H1 (cell line): ENCODE measurements around the gene GFOD1. TPM values are rescaled to one million over a fixed set of nuclear protein-coding genes. Genes with fewer than 3 reads are reported as not detected.

Source experiments
- CTCF ChIA-PET: fragments of 300-600 bp; sonication (Branson Sonifier 250); formaldehyde crosslinking; loops from one replicate; lab custom pipeline; 2021; ENCODE audit not compliant: partially characterized antibody; lab: Charles Lee
- POLR2A ChIA-PET: fragments of 300-600 bp; sonication (Branson Sonifier 250); formaldehyde crosslinking; loops from one replicate; lab custom pipeline; 2021; ENCODE audit warnings: inconsistent platforms; ENCODE audit not compliant: partially characterized antibody; lab: Charles Lee
- DNase-seq, 2 experiments: peaks; one replicate each; pipeline versions ENCODE4 v3.0.0 to v3.0.0-alpha.2; 2010 to 2022; ENCODE audit warnings: low spot score in 2 of 2, low read depth in 1 of 2, mixed read lengths in 1 of 2
- FAIRE-seq: peaks from 2 replicates; lab custom pipeline; 2011; peaks lifted over from hg19 to GRCh38; lab: Jason Lieb, UNC
- H2AFZ ChIP-seq: 2 replicates; pipeline ENCODE4 v1.8.1; 2012; ENCODE audit warnings: low read length, inconsistent platforms
- H2AK5ac ChIP-seq: 2 replicates; pipeline ENCODE4 v1.6.1; 2013; ENCODE audit warnings: low read depth, low read length
- H2BK120ac ChIP-seq: replicated peaks from 2 replicates; pipeline ENCODE3; 2013; ENCODE audit warnings: low read depth, low read length, inconsistent platforms
- H2BK12ac ChIP-seq: 2 replicates; pipeline ENCODE4 v1.6.1; 2013; ENCODE audit warnings: low read depth, low read length
- H2BK15ac ChIP-seq: 2 replicates; pipeline ENCODE4 v1.6.1; 2013; ENCODE audit warnings: low read length
- H2BK20ac ChIP-seq: 2 replicates; pipeline ENCODE4 v1.6.1; 2013; ENCODE audit warnings: low read length
- H2BK5ac ChIP-seq: 2 replicates; pipeline ENCODE4 v1.6.1; 2013; ENCODE audit warnings: low read depth, low read length
- H3K14ac ChIP-seq: 2 replicates; pipeline ENCODE4 v1.6.1; 2013; ENCODE audit warnings: inconsistent platforms; ENCODE audit not compliant: insufficient read length
- H3K18ac ChIP-seq: 2 replicates; pipeline ENCODE4 v1.6.1; 2013; ENCODE audit warnings: low read length; ENCODE audit errors: extremely low read depth
- H3K23ac ChIP-seq: 2 replicates; pipeline ENCODE4 v1.6.1; 2013; ENCODE audit warnings: inconsistent platforms; ENCODE audit not compliant: insufficient read length
- H3K23me2 ChIP-seq: 2 replicates; pipeline ENCODE4 v1.6.1; 2013; ENCODE audit warnings: low read depth, low read length
- H3K27ac ChIP-seq: 2 replicates; pipeline ENCODE4 v1.6.1; 2011; ENCODE audit warnings: low read depth, low read length, inconsistent platforms
- H3K27me3 ChIP-seq, 4 experiments: replicated peaks in 1 of 4; 1 replicate in 1 of 4; 2 replicates in 3 of 4; pipeline versions ENCODE4 v1.6.1 to v1.8.1; 2011 to 2013; ENCODE audit warnings: low read length in 3 of 4, mild to moderate bottlenecking in 3 of 4, inconsistent platforms in 2 of 4, mixed read lengths in 2 of 4, moderate library complexity in 1 of 4; ENCODE audit not compliant: control insufficient read depth in 3 of 4, insufficient read depth in 3 of 4; ENCODE audit errors: extremely low read depth in 1 of 4
- H3K36me3 ChIP-seq, 4 experiments: 2 replicates each; pipeline versions ENCODE4 v1.6.1 to v1.8.1; 2011 to 2013; ENCODE audit warnings: mild to moderate bottlenecking in 4 of 4, low read length in 3 of 4, moderate library complexity in 2 of 4, control low read depth in 1 of 4, inconsistent platforms in 1 of 4; ENCODE audit not compliant: insufficient read depth in 4 of 4, control insufficient read depth in 2 of 4
- H3K4ac ChIP-seq: replicated peaks from 2 replicates; pipeline ENCODE3; 2013; ENCODE audit warnings: low read length, low read depth, mixed read lengths, inconsistent platforms; ENCODE audit not compliant: insufficient read length
- H3K4me1 ChIP-seq, 4 experiments: replicated peaks in 1 of 4; 1 replicate in 1 of 4; 2 replicates in 3 of 4; pipeline versions ENCODE4 v1.6.1 to v1.8.1; 2011 to 2013; ENCODE audit warnings: low read length in 3 of 4, inconsistent platforms in 2 of 4, mixed read lengths in 1 of 4; ENCODE audit not compliant: insufficient read depth in 4 of 4, control insufficient read depth in 3 of 4
- H3K4me2 ChIP-seq, 2 experiments: 2 replicates each; pipeline versions ENCODE4 v1.6.1 to v1.8.1; 2011 to 2013; ENCODE audit warnings: low read depth in 2 of 2, low read length in 2 of 2, control low read depth in 1 of 2, inconsistent platforms in 1 of 2, mild to moderate bottlenecking in 1 of 2; ENCODE audit not compliant: insufficient read depth in 1 of 2
- H3K4me3 ChIP-seq, 4 experiments: fragments of 200-600, 300-600 bp in 1 of 4; sonication (generic), shearing (Covaris generic), sonication (Bioruptor Twin) in 1 of 4; 2 replicates each; pipeline versions ENCODE4 v1.5.1 to v1.8.1; 2011 to 2016; ENCODE audit warnings: low read length in 4 of 4, low read depth in 3 of 4, control low read depth in 2 of 4, inconsistent platforms in 2 of 4, mild to moderate bottlenecking in 2 of 4, mixed read lengths in 1 of 4, moderate library complexity in 1 of 4; ENCODE audit not compliant: insufficient read depth in 2 of 4; ENCODE audit errors: extremely low read depth in 1 of 4
- H3K56ac ChIP-seq: replicated peaks from 2 replicates; pipeline ENCODE3; 2013; ENCODE audit warnings: low read depth, mild to moderate bottlenecking, mixed read lengths, low read length, inconsistent platforms; ENCODE audit not compliant: insufficient read length
- H3K79me1 ChIP-seq: 2 replicates; pipeline ENCODE4 v1.6.1; 2013; ENCODE audit warnings: low read depth, low read length, control low read depth
- H3K79me2 ChIP-seq, 2 experiments: 2 replicates each; pipeline versions ENCODE4 v1.6.1 to v1.8.1; 2012 to 2013; ENCODE audit warnings: low read length in 2 of 2, mild to moderate bottlenecking in 2 of 2, inconsistent platforms in 1 of 2; ENCODE audit not compliant: insufficient read depth in 2 of 2, control insufficient read depth in 1 of 2
- H3K9ac ChIP-seq, 4 experiments: replicated peaks in 1 of 4; 1 replicate in 1 of 4; 2 replicates in 3 of 4; pipeline versions ENCODE4 v1.6.1 to v1.8.1; 2011 to 2013; ENCODE audit warnings: low read depth in 3 of 4, low read length in 3 of 4, control low read depth in 2 of 4, mild to moderate bottlenecking in 2 of 4, moderate library complexity in 2 of 4, inconsistent platforms in 1 of 4; ENCODE audit errors: extremely low read depth in 1 of 4
- H3K9me3 ChIP-seq, 2 experiments: 2 replicates each; pipeline versions ENCODE4 v1.6.1 to v1.8.1; 2012 to 2013; ENCODE audit warnings: mild to moderate bottlenecking in 2 of 2, moderate library complexity in 2 of 2, control low read depth in 1 of 2, inconsistent platforms in 1 of 2, low read depth in 1 of 2, low read length in 1 of 2, mixed read lengths in 1 of 2; ENCODE audit not compliant: insufficient read depth in 2 of 2
- H4K20me1 ChIP-seq, 2 experiments: replicated peaks in 1 of 2; 2 replicates each; pipeline versions ENCODE3 to v1.8.1; 2011 to 2013; ENCODE audit warnings: inconsistent platforms in 2 of 2, low read length in 2 of 2, mild to moderate bottlenecking in 1 of 2; ENCODE audit not compliant: insufficient read depth in 2 of 2, control insufficient read depth in 1 of 2
- H4K5ac ChIP-seq: 2 replicates; pipeline ENCODE4 v1.6.1; 2013; ENCODE audit warnings: low read length, low read depth, mixed read lengths, inconsistent platforms; ENCODE audit not compliant: insufficient read length
- H4K8ac ChIP-seq: 2 replicates; pipeline ENCODE4 v1.8.0; 2013; ENCODE audit warnings: mild to moderate bottlenecking, moderate library complexity, low read length, inconsistent platforms; ENCODE audit not compliant: insufficient read depth; ENCODE audit errors: extremely low read depth
- H4K91ac ChIP-seq: replicated peaks from 2 replicates; pipeline ENCODE3; 2013; ENCODE audit warnings: low read length, mixed read lengths, inconsistent platforms; ENCODE audit not compliant: insufficient read length
- FOSL1 ChIP-seq: IDR thresholded peaks from 2 replicates; pipeline ENCODE4 v1.6.1; 2011; ENCODE audit warnings: mild to moderate bottlenecking, low read depth, low read length, moderate library complexity; ENCODE audit not compliant: insufficient read depth
- GABPA ChIP-seq: IDR thresholded peaks from 2 replicates; pipeline ENCODE4 v1.6.1; 2011; ENCODE audit warnings: mild to moderate bottlenecking, low read length, moderate library complexity, borderline replicate concordance; ENCODE audit not compliant: insufficient read depth
- PHF8 ChIP-seq: fragments of 200-600 bp; sonication (generic); conservative IDR thresholded peaks from 2 replicates; pipeline ENCODE4 v1.7.1; 2012; ENCODE audit warnings: low read depth, mild to moderate bottlenecking, inconsistent platforms, low read length, moderate library complexity
- POLR2A ChIP-seq, 2 experiments: IDR thresholded peaks; 1 replicate in 1 of 2; 2 replicates in 1 of 2; pipeline ENCODE4 v1.6.1; 2011; ENCODE audit warnings: low read depth in 2 of 2, low read length in 2 of 2, mild to moderate bottlenecking in 2 of 2; ENCODE audit errors: control extremely low read depth in 1 of 2
- POLR2AphosphoS5 ChIP-seq: IDR thresholded peaks from 2 replicates; pipeline ENCODE4 v1.6.1; 2011; ENCODE audit warnings: low read depth, low read length
- SAP30 ChIP-seq: fragments of 300-600 bp; sonication (generic); IDR thresholded peaks from 2 replicates; pipeline ENCODE4 v1.7.1; 2012; ENCODE audit warnings: low read length, moderate library complexity, mild to moderate bottlenecking, inconsistent platforms; ENCODE audit not compliant: insufficient read depth, insufficient replicate concordance
- TAF1 ChIP-seq: IDR thresholded peaks from 2 replicates; pipeline ENCODE4 v1.6.1; 2011; ENCODE audit warnings: mild to moderate bottlenecking, low read depth, low read length
- TAF7 ChIP-seq: optimal IDR thresholded peaks from 2 replicates; pipeline ENCODE3; 2011; ENCODE audit warnings: low read depth, mild to moderate bottlenecking, inconsistent platforms, low read length, moderate library complexity, borderline replicate concordance
- WGBS, 2 experiments: shearing (Covaris generic) in 1 of 2; methylation state at CpG; one replicate each; pipeline versions ENCODE4 v1.1.6 to v1.1.7; 2013 to 2015; ENCODE audit warnings: low lambda C conversion rate in 2 of 2, mixed read lengths in 2 of 2, inconsistent platforms in 1 of 2, low coverage in 1 of 2, missing lambda C conversion rate in 1 of 2; ENCODE audit not compliant: insufficient replicate concordance in 2 of 2, insufficient coverage in 1 of 2, insufficient read length in 1 of 2; ENCODE audit errors: extremely low coverage in 1 of 2, missing lambda C conversion rate in 1 of 2; 5-methylcytosine and 5-hydroxymethylcytosine counted together
- polyA plus RNA-seq, 7 experiments: library from polyadenylated mRNA; depleted of rRNA in 3 of 7; stranded (reverse) in 5 of 7; unstranded in 2 of 7; fragments of >200 nt in 5 of 7; fragments of 200-250 nt in 2 of 7; gene quantifications; 1 replicate in 5 of 7; 2 replicates in 1 of 7; 4 replicates in 1 of 7; pipeline versions ENCODE4 v1.2.1 to v1.2.3, GENCODE V29; 2011 to 2013; ENCODE audit warnings: missing spikeins in 2 of 7, mixed read lengths in 2 of 7
- total RNA-seq: library from RNA; stranded (reverse); fragmentation: NEBNext Ultra II Directional; extraction: Animal tissue kit (Norgen Biotek cat#: 25700); gene quantifications from 2 replicates; pipeline ENCODE4 v1.2.1, GENCODE V29; 2021

The GFOD1 gene
- total and polyA plus RNA-seq, 2 of the 8 experiments (the other 6 are each of a cell fraction or from before 2014, with no cell fraction given): 2.5 to 8.8 TPM

DNA sequence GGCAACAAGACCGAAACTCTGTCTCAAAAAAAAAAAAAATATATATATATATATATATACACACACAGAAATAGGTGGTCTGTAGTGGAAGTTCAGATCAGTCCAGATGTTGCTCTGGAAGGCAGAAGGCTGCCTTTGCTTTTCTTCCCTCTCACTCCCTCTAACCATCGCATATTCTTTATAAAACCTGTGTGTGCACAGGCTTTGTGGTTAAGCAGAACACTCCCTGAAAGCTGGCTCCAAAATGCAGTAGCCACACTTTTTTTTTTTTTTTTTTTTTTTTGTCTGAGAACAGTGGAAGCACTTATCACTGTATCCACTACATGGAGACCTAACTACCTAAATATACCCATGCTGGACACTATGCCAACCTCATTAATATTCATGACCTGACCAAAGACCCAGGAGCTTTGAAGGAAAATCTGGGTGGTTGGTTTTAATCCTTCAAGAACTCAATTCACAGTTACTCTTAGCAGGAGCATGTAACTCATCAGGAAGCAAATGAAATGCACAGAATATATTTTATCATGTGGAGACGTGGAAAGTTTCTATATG, 20.0 kb upstream of the GFOD1 start:
- Histone ChIP-seq H3K4me2 (no peak overlapping the region), H3K56ac (no peak overlapping the region), H3K23me2 (no peaks in the 10 kb centered on the region), H4K8ac (no peak overlapping the region), H3K27me3 (no peaks in the 10 kb centered on the region; a peak in 1 of 7 replicates), H4K20me1 (no peaks in the 10 kb centered on the region), H4K5ac (no peak overlapping the region), H2BK120ac (no peak overlapping the region), H3K4ac (no peak overlapping the region), H3K9ac (no peak overlapping the region), H3K9me3 (peaks cover 0 to 4% of the 10 kb centered on the region in 2 experiments; a peak in 1 of 4 replicates), H3K36me3 (no peaks in the 10 kb centered on the region), H3K4me1 (no peaks in the 10 kb centered on the region; a peak in 1 of 7 replicates), H3K79me1 (no peaks in the 10 kb centered on the region), H3K79me2 (no peaks in the 10 kb centered on the region), H3K23ac (no peak overlapping the region), H3K14ac (no peak overlapping the region), H3K27ac (no peak overlapping the region), H2AFZ (no peak overlapping the region), H4K91ac (no peak overlapping the region), H3K4me3 (no peak overlapping the region), H3K18ac (no peak overlapping the region), H2BK5ac (no peak overlapping the region), H2BK12ac (no peak overlapping the region), H2BK15ac (no peak overlapping the region), H2BK20ac (no peak overlapping the region), H2AK5ac (no peak overlapping the region)
- POLR2A ChIA-PET: interaction anchor here (1.1 kb wide), 1 partner anchor 128 kb away, joined by 3 read pairs; no protein-coding TSS in a partner anchor
- DNase-seq: no peak
- no peak for FAIRE-seq
- CTCF ChIA-PET: interaction anchor here (0.6 kb wide), 1 partner anchor 43 kb away, joined by 3 read pairs; no protein-coding TSS in a partner anchor
- TF ChIP-seq TAF7 (no peak), FOSL1 (no peak), SAP30 (no peak), PHF8 (no peak), TAF1 (no peak), POLR2AphosphoS5 (no peak), GABPA (no peak), POLR2A (IDR thresholded peaks at IDR 0.05; ENCODE audit: control extremely low read depth in 1 of 2, low read depth in 2 of 2, low read length in 2 of 2) (no peak)
- 88% methylated on average over 3 of the region's 3 CpGs; no CpG with 5 or more reads in 1 of the 2 experiments for WGBS, 2 experiments
